HG02610 (cell line): Measurements from ENCODE around the gene SHISA7.

Experiments
- ATAC-seq: cut with Tn5 transposase; IDR thresholded peaks from one replicate; pipeline ENCODE4 v1.9.1; 2021; ENCODE audit warnings: mild to moderate bottlenecking, moderate library complexity; ENCODE audit not compliant: unreplicated experiment

SHISA7 gene

GRCh38 chr19:55482156-55482961 is 39.3 kb upstream of the SHISA7 start:
- ATAC-seq = no peak

- no peak for ATAC-seq
Measured at GRCh38 chr19:55481794-55482155, 38.7 kb upstream of the SHISA7 start.

GRCh38 chr19:55481148-55481793 is 38.2 kb upstream of the SHISA7 start:
- no peak for ATAC-seq

GRCh38 chr19:55479451-55480230 is 36.5 kb upstream of the SHISA7 start:
- ATAC-seq = no peak

GRCh38 chr19:55479045-55479444 is 35.9 kb upstream of the SHISA7 start:
- no peak for ATAC-seq

- ATAC-seq = no peak
Measured at GRCh38 chr19:55478364-55478763, 35.3 kb upstream of the SHISA7 start.

GRCh38 chr19:55477905-55478304 is 34.8 kb upstream of the SHISA7 start:
- no peak for ATAC-seq

GRCh38 chr19:55476100-55476775 is 33.1 kb upstream of the SHISA7 start, which contains the start of gene ZNF628:
Gene ZNF628, plus strand, starts transcription at chr19:55476617. Its CDS starts 3,294 bp downstream, at chr19:55479911.
- peak; percentile 89 for ATAC-seq

- no peak for ATAC-seq
Measured at GRCh38 chr19:55474269-55475265, 31.5 kb upstream of the SHISA7 start.

GRCh38 chr19:55473225-55474012 is 30.3 kb upstream of the SHISA7 start:
- ATAC-seq = no peak

- no peak for ATAC-seq
Measured at GRCh38 chr19:55472463-55472862, 29.4 kb upstream of the SHISA7 start.

- no peak for ATAC-seq
Measured at GRCh38 chr19:55471266-55471665, 28.2 kb upstream of the SHISA7 start.

- ATAC-seq = no peak
Measured at GRCh38 chr19:55468054-55468393, 24.9 kb upstream of the SHISA7 start.

GRCh38 chr19:55467236-55468053 is 24.3 kb upstream of the SHISA7 start:
- peak; percentile 57 for ATAC-seq

GRCh38 chr19:55466241-55466614 is 23.1 kb upstream of the SHISA7 start:
- no peak for ATAC-seq

GRCh38 chr19:55465460-55466240 is 22.6 kb upstream of the SHISA7 start:
- ATAC-seq = no peak

GRCh38 chr19:55464662-55465054 is 21.6 kb upstream of the SHISA7 start, which contains the start of gene C19orf85:
Gene C19orf85, minus strand, starts transcription at chr19:55464751. Its CDS starts 197 bp downstream, at chr19:55464554.
- ATAC-seq = no peak
